Activated CD4-positive, CD25-positive, alpha-beta regulatory T cell treated with anti-CD3 and anti-CD28 coated beads, Interleukin-2, amount 50 U/mL, for 16 hours (primary cell): ENCODE data around the gene TMEM202.
A peak's percentile ranks its signal among the peaks of the same experiment; 100 is the strongest.
"Not testable (repeated sequence)": the region's sequence is repeated elsewhere in the genome, so short reads cannot be mapped to it uniquely, and the experiment has no call there.

Source experiments
- DNase-seq: peaks from one replicate; pipeline ENCODE4 v3.0.0-alpha.2; 2020; ENCODE audit warnings: low read depth, low spot score

TMEM202 gene, protein sequence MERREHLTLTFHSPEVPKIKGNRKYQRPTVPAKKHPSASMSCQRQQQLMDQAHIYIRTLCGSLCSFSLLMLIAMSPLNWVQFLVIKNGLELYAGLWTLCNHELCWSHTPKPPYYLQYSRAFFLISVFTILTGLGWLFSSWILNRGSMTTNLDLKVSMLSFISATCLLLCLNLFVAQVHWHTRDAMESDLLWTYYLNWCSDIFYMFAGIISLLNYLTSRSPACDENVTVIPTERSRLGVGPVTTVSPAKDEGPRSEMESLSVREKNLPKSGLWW

DNA sequence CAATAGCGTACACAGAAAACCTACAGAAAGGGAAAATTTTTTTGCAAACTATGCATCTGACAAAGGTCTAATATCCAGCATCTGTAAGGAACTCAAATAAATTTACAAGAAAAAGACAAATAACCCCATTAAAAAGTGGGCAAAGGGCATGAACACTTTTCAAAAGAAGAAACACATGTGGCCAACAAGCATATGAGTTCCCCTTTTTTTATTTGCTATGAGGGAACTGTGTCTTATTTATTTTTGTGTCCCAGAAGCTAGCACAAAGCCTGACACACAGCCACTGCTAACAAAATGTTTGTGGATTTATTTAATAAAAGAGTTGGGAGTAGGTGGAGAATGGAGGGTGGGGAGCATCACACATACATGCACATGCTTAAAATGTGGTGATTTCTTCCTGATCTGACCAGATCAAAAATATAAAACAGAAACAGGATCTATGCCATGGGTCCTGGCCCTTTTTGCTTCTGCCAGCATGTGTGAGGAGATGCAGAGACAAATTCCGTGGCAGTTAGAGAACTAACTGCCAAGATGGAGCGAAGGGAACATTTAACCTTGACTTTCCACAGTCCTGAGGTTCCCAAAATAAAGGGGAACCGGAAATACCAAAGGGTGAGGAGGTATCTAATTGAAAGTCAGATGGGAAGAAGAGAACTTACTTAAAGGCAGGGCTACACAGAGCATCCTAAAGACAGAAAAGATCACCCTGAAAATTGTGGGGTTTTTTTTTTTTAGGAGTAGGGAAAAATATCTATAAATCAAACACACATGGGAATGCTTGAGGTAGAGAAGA, at the start of gene TMEM202:
TSS of gene TMEM202 (plus strand) at position 510 of the 793 bp plus-strand sequence. CDS start at position 532, 22 bp downstream.
- no peak for DNase-seq

DNA sequence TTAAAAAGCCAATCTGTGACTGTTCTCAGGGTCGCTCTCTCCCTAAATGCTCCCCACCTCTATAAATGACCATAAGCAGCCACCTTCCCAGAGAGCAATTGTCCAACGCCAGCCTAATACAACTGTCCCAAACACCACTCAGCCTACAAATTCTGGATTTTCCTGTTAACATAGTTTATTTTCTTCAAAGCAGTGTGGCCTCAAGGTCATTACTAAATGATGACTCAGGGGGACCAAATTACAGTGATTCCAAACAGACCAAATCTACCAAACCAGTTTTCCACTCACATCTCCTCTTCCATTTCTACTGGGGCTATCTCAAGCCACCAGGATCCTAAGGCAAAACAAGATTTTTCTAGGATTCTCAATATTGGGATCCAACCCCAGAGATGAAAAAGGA, 44.8 kb upstream of the TMEM202 start:
- no peak for DNase-seq

DNA sequence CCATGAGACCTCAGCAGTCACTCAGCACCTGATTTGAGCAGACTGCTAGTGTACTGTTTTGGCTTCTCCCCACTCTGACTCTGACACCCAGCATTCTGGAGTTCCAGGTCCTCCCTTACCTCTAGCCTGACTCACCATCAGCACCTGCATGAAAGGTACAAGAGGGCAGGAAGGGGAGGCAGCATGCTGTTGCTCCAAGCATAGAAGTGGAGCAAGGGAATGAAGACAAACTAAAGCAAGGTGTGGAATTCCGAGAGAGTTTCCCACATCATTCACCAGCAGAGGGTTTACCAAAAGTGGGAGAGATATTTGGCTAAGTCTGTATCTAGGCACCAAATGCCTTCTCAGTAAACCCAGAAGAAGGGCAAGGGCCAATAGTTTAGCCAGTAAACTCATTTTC, 43.6 kb upstream of the TMEM202 start:
- DNase-seq, result no peak

DNA sequence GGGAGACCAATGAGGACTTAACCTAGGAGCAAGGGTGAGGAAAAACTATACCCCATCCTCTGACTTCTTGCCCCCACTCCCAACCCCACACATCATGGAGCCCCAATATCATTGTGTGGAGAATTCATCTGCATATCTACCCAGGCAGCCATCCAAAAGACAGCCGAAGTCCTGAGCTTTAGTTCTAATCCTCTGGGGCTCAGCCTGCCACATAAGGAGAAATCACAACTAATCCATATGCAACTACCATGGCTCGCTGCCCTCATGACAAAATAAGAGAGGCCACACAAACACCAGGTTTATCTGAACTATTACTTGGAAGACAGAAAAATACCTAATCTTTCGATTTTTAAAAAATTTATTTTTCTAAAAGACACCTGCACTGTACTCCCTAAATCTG, 40.0 kb upstream of the TMEM202 start:
- DNase-seq, result no peak

DNA sequence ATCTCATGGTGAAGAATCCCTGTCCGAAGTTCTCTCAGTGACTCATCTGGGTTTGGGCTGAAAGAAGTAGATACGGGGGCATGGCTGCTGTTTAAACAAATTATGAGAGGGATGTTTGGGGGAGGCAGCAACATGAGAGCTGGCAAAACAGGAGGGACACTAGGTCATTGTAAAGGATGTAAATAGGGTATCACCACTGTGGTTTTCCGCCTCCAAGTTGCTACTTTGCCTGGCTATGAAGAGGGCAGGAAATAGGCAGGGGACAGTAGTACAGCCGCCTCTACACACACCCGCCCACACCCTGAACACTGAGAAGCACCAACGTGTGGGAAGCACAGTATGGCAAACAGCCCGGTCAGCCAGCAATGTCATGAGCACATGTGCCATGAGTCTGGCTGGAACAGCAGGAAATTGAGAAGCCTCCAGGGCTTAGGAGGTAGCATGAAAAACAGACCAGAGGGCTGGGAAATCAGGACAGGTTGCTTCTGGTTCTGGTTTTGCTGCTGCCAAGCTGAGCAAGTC, 39.4 kb upstream of the TMEM202 start:
- DNase-seq, result no peak

DNA sequence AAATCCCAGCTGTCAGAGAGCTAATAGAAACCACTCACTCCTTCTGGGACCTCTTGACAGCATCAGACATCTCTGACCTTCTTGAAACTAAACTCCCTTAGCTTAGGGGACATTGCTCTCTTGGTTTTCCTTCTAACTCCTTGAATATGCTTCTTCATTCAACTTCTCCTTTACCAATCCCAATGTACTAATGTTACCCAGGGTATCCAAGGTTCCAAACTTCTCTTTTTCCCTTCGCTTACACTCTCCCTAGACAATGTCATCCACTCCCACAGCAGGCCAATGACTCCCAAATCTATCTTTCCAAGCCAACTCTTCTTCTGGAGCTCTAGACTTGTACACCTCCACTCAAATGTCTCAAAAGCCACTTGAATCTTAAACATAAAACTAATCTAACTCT, 36.9 kb upstream of the TMEM202 start:
- no peak for DNase-seq

DNA sequence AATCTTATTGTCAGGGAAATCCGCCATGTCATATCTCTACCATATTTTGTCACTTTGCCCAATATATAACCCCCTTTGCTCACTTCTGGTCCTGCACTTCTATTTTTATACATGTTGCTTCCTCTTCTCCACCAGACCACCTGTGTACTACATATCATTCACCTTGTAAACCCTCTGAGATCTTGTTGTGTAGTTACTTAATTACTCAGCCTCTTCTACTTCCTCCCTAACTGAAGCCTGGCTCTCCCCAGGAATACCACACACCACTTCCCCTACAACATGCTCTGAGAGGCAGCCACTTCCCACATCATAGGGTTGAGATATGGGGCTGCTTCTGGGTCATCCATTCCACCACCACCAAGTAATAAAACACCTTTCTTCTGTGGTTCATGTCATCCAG, 32.3 kb upstream of the TMEM202 start:
- no peak for DNase-seq

DNA sequence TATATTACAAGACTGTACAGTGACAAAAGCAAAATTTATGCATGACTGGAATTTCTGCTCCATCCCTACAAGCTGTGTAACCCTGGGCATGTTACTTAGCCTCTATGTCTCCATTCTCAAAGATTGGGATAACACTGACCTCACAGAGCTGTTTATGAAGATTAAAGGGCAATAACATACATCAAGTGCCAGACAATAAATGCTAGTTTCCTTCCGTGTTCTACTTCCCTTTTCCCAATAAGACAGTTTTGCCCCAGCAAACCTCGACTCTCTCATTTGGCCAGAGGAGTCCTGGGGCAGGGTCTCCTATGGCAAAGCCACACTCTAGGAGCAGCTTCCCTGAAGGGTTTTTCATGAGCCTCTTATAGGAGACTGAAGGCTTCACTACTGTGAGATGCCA, 29.8 kb upstream of the TMEM202 start:
- DNase-seq, result no peak

DNA sequence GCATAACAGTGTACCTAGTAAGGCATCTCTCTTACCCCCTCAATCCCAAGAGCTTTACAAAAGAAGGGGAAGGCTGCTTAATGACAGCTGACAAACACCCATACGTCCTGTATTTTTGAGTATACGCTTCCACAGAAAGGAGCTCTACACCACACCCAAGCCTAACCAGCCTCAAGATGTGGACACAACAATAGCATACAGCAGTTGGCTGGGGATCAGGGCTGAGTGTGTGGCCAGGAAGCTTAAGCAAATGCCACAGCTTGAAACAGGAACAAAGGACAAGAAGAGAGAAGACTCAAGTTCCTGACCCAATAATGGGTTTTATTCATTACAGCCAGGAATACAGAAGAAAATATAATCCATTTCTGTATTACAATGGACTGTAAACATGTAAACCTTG, 29.2 kb upstream of the TMEM202 start:
- DNase-seq, result no peak

DNA sequence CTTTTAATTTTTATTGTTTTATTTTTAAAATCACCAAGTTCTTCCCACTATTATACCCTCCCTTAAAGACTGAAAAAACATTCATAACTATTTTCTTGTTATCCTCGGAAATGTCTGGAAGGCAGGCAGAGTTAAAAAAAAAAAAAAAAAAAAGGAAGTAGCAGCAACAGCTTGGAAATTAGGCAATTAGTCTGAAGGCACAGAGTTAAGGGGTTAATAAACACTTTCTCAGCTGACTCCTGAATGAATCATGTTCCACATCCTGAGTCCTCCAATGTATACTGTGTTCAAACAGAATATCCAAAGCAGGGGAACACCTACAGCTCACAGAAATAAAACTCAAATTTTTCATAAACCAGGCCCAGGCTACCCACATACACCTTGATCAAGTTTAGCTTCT, 28.1 kb upstream of the TMEM202 start:
- no peak for DNase-seq

DNA sequence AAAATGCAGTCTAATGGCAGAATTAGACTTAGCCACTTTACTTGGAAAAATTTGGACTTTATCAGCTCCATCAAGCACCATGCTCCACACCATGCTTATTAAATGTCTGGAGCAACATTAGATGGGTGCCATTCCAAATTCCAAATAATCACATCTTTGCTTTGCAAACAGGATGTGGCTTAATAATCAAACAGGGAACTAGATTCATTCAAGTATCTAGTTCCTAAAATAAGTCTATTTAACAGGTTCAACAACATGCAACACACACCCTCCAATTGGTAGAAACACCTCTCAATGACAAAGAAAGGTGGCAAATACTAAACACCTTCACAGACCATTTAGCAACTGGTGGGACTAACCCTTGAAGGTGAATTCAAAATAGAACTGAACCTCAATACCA, 25.7 kb upstream of the TMEM202 start:
- no peak for DNase-seq

DNA sequence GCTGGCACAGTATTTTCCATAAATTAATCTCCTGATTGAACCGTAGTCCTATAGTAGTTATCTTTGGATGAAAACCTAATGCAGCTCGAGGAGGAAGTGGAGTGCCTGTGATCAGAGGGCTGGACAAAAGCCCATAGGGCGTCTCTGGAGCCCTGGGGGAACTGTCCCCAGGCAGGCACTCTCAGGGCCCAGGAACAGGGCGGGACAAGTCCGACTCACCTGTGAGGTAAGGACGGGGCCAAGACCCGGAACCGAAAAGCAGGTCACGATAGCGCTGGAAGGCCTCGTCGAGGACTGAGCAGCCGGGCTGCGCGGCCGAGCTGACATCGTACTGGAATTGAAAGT, 22.6 kb upstream of the TMEM202 start:
- no peak for DNase-seq

DNA sequence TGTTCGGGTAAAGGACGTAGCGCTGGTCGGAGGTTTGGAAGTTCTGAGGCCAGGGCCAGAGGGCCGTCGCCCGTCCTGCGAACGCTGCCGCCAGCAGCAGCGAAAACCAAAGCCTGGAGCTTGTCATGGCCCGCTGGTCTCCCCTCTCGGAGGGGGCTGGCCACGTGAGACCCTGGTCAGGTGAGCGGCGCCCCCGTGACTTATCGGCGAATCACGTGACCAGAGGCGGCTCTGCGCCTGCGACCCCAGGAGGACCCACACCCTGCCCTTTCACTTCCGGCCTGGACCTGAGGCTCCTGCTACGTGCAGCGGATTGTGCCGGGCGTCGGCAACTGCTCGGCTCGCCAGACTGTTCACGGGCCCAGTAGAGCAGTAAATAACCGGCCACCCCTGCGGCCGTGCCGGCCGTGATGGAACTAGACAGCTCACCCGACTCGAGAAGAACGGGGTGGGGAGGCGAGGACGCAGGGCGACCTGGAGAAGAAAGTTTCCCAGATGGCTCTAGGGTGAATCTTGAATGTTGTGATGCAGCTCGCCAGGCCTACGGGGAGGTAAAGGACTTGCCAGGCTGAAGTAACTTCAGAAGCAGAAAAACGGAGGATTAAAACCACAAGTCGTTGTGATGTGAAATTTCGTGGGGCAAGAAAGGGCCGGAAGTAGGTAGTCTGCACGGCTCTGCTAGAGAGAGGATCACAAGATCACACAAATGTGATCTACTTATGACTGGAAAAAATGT, 22.1 kb upstream of the TMEM202 start, which contains the start of gene HEXA:
TSS of gene HEXA (minus strand) at position 169 of the 736 bp plus-strand sequence. CDS start at position 127, 42 bp downstream.
- peak; percentile 89 for DNase-seq

DNA sequence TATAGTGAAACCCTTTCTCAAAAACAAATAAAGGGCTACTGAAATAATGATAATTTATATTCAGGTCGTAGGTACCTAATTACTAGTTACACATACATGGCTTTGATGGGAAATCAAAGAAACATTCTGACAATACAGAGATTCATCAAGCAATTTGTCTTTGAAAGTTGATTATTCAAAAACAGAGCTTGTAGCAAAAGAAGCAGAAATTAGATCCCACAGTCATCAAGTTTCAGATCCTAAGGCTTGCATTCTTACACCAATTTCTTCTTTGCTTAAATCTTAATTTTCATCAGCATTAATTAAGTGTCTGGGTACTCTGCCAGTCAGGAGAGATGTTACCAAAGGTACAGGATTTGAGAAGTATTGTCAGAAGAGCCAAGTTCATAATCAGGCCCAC, 20.8 kb upstream of the TMEM202 start:
- no peak for DNase-seq

DNA sequence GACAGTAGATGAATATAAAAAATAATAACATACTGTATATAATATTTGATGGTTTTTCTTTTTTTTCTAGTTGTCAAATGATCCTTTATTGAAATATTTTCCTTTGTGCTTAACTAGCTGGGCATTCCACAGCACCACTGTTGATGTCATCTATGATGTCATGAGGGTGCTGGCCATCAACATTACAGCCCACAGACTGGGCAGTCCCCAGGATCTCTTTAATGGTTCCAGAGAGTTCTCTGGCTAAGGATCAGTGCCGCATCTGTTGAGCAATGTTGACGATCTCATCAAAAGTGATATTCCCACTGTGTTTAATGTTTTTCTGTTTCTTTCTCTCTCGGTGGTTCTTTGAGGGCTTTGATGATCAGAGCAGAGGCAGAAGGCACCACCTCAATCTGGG, 19.0 kb upstream of the TMEM202 start:
- DNase-seq, result not testable (repeated sequence)

DNA sequence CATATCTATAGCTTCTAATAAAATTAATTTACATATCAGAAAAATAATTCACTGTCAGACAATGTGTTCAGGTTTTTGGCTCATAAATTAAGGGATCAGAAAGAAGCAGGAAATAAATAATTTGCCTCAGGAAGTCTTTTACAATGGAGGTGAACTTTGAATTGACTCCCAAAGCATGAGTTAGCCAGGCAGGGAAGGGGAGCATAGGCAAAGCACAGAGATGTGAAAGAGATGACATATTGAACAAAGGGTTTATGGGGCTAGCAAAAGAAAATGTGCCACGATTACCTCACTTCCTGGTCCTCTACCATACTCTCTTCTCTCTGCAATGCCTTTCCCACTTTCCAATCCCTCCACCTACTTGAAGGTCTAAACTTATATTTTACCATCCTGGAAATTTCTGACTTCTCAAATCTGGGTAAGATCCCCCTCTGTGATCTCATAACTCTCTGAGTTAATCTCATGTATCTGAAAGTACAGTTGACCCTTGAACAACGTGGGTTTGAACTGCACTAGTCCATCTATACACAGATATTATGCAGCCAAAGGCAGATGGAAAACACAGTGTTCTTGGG, 18.2 kb upstream of the TMEM202 start:
- no peak for DNase-seq

DNA sequence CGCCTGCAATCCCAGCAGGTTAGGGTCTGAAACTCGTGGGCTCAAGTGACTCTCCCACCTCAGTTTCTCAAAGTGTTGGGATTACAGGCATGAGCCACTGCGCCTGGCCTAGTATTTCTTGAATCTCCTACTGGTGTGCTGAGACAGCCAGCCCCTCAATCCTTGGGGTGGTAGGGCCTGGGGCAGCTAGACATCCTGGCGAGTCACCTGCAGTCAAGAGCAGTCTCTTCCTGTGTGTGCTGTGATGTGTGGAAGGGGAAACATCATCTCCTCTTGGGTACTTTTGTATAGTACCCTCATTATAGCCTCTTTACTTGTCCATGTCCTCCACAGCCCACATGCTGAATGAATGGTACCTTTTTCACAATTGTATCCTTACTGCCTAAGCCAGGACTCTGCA, 17.4 kb upstream of the TMEM202 start:
- no peak for DNase-seq

DNA sequence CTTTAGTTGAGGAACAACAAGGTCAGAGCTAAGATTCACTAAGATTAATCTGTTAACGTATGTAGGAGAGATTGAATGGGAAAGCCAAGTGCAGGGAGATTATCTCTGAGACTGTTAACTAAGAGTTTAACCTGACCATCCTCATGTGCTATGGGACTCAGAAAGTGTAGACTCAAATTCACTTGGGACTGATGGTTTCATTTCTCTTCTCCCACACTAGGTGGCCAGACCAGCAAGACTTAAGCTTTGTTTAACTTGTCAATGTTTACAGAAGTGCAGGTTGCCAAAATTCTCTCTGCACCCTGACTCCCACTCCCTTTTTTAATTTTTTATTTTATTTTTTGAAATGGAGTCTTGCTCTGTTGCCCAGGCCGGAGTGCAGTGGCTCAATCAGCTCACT, 16.0 kb upstream of the TMEM202 start:
- no peak for DNase-seq

DNA sequence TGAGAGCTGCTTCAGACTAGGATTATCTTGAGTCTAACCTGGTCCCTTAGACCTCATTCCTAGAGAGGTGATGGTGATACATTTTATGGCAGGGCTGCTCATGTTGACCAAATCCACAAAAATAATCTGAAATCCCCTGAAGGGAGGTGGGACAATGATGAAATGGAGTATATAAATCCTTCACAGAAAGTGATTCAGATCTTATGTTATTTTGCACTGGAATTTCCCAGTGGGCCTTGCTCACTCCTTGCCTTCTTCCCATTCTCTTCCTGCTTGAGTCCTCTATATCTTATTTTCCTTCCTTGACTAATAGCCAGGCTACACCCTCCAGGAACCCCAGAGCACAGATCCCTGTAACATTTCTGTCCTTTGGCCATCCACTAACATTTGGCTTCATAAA, 10.4 kb upstream of the TMEM202 start:
- no peak for DNase-seq

DNA sequence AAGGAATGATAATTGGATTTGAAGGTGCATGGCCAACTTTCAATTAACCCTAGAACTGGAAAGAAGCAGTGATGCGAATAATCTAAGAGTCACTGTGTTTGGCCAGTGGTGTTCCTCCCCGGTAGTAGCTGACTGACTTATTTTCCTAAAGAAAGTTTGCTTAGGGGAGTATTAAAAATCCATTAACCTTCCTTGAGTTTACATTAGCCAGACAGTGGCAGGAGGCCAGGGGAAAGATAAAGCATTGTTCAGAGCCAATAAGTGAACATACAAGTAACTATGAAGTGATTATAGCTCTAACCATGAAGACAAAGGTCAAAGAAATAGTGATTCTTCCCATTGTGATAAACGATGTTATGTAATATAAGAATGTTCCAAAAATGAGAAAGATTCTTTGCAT, 8.9 kb upstream of the TMEM202 start:
- no peak for DNase-seq

DNA sequence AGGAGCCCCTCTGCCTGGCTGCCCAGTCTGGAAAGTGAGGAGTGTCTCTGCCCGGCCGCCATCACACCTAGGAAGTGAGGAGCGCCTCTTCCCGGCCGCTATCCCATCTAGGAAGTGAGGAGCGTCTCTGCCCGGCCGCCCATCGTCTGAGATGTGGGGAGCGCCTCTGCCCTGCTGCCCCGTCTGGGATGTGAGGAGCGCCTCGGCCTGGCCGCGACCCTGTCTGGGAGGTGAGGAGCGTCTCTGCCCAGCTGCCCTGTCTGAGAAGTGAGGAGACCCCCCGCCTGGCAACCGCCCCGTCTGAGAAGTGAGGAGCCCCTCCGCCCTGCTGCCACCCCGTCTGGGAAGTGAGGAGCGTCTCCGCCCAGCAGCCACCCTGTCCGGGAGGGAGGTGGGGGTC, 1.8 kb upstream of the TMEM202 start:
- not testable (repeated sequence) for DNase-seq

DNA sequence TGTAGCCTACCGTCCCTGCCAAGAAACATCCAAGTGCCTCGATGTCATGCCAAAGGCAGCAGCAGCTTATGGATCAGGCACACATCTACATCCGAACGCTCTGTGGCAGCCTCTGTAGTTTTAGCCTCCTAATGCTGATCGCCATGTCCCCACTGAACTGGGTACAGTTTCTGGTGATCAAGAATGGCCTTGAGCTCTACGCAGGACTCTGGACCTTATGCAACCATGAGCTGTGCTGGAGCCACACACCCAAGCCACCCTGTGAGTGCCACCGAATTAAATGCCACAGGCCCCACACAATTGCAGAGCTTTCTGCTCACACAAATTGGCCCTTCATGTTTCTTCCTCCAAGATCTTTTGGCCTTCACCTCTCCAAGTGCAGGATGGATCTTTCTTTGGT, 543 bp downstream of the TMEM202 start:
- no peak for DNase-seq
